Endodermal cell (in vitro differentiated cells): Measurements from ENCODE around the gene LRP3. TPM values are rescaled to one million over a fixed set of nuclear protein-coding genes. Genes with fewer than 3 reads are reported as not detected.
A peak's percentile ranks its signal among the peaks of the same experiment; 100 is the strongest.

Experiments used
- DNase-seq: peaks from one replicate; pipeline ENCODE4 v3.0.0-alpha.2; 2017
- H3K27ac ChIP-seq: 2 replicates; pipeline ENCODE4 v1.5.1; 2013; ENCODE audit warnings: mild to moderate bottlenecking, low read depth, low read length, moderate library complexity
- H3K27me3 ChIP-seq: 2 replicates; pipeline ENCODE4 v1.6.1; 2013; ENCODE audit warnings: mild to moderate bottlenecking, low read length, moderate library complexity; ENCODE audit not compliant: insufficient read depth, control insufficient read depth, poor library complexity, severe bottlenecking
- H3K36me3 ChIP-seq: 2 replicates; pipeline ENCODE4 v1.7.0; 2013; ENCODE audit warnings: mild to moderate bottlenecking, low read length, moderate library complexity; ENCODE audit not compliant: control insufficient read depth, insufficient read depth
- H3K4me1 ChIP-seq: one replicate; pipeline ENCODE4 v1.7.0; 2013; ENCODE audit warnings: low read length; ENCODE audit not compliant: control insufficient read depth, insufficient read depth
- H3K4me3 ChIP-seq: 2 replicates; pipeline ENCODE4 v1.5.1; 2013; ENCODE audit warnings: mild to moderate bottlenecking, low read length, moderate library complexity
- H3K9ac ChIP-seq: 2 replicates; pipeline ENCODE4 v1.6.1; 2013; ENCODE audit warnings: mild to moderate bottlenecking, low read length, moderate library complexity; ENCODE audit not compliant: poor library complexity, severe bottlenecking; ENCODE audit errors: extremely low read depth
- H3K9me3 ChIP-seq: 2 replicates; pipeline ENCODE4 v1.6.1; 2013; ENCODE audit warnings: mild to moderate bottlenecking, low read length, moderate library complexity; ENCODE audit not compliant: control insufficient read depth
- H3K27ac Mint-ChIP-seq: 2 replicates; pipeline ENCODE4 v1.8.0; 2020; ENCODE audit warnings: mixed read lengths
- H3K27me3 Mint-ChIP-seq: 2 replicates; pipeline ENCODE4 v1.8.0; 2021; ENCODE audit warnings: mild to moderate bottlenecking, mixed read lengths; ENCODE audit not compliant: insufficient read depth
- H3K36me3 Mint-ChIP-seq: 2 replicates; pipeline ENCODE4 v1.8.0; 2020; ENCODE audit warnings: low read depth, mixed read lengths
- H3K4me1 Mint-ChIP-seq: 2 replicates; pipeline ENCODE4 v1.8.0; 2020; ENCODE audit warnings: mixed read lengths
- H3K4me3 Mint-ChIP-seq: 2 replicates; pipeline ENCODE4 v1.8.0; 2020; ENCODE audit warnings: mild to moderate bottlenecking, moderate library complexity, mixed read lengths
- H3K9me3 Mint-ChIP-seq: 2 replicates; pipeline ENCODE4 v1.8.0; 2020; ENCODE audit warnings: mild to moderate bottlenecking, mixed read lengths
- WGBS, 2 experiments: methylation state at CpG; one replicate each; pipeline versions ENCODE4 v1.1.5 to v1.1.7; 2013; ENCODE audit warnings: missing lambda C conversion rate in 2 of 2, mixed read lengths in 1 of 2; ENCODE audit not compliant: insufficient coverage in 1 of 2, insufficient read length in 1 of 2; 5-methylcytosine and 5-hydroxymethylcytosine counted together
- total RNA-seq, 2 donors: library from RNA; stranded (reverse); fragmentation: NEBNext Ultra II Directional in 1 of 2; extraction: Animal tissue kit (Norgen Biotek cat#: 25700) in 1 of 2; gene quantifications; 2 replicates in 1 of 2; 3 replicates in 1 of 2; pipeline ENCODE4 v1.2.1, GENCODE V29; 2021
- TF ChIP-seq, protein P1 (sequence below): fragments of 200-600 bp; sonication (generic); conservative IDR thresholded peaks from 2 replicates; pipeline ENCODE4 v1.5.0; 2021; ENCODE audit warnings: antibody characterized with exemption, mild to moderate bottlenecking

Gene LRP3
- total RNA-seq, 2 donors from 2014 or later, result 21.2 to 34.4 TPM

DNA sequence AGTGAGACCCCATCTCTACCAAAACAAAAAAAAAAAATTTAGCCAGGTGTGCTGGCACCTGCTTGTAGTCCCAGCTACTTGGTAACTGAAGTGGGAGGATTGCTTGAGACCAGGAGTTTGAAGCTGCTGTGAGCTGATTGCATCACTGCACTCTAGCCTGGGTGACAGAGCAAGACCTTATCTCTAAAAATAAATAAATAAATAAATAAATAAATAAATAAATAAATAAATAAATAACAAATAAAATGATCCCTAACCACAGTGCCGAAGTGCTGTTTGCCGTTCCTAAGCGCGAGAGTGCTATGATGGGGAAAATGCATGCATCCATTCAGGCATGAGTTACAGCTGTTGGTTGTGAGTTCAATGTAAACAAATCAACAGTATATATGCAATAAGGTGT is 35.0 kb upstream of the LRP3 start:
- Histone ChIP-seq H3K9me3 (no peaks in the 10 kb centered on the region), H3K27ac (no peak overlapping the region), H3K27me3 (no peaks in the 10 kb centered on the region), H3K4me3 (no peak overlapping the region), H3K4me1 (no peaks in the 10 kb centered on the region), H3K9ac (no peak overlapping the region), H3K36me3 (no peaks in the 10 kb centered on the region)
- no peaks in the 10 kb centered on the region for H3K4me1 Mint-ChIP-seq
- H3K36me3 Mint-ChIP-seq, result peaks cover 2% of the 10 kb centered on the region
- no peaks in the 10 kb centered on the region for H3K27me3 Mint-ChIP-seq
- TF ChIP-seq, protein P1, sequence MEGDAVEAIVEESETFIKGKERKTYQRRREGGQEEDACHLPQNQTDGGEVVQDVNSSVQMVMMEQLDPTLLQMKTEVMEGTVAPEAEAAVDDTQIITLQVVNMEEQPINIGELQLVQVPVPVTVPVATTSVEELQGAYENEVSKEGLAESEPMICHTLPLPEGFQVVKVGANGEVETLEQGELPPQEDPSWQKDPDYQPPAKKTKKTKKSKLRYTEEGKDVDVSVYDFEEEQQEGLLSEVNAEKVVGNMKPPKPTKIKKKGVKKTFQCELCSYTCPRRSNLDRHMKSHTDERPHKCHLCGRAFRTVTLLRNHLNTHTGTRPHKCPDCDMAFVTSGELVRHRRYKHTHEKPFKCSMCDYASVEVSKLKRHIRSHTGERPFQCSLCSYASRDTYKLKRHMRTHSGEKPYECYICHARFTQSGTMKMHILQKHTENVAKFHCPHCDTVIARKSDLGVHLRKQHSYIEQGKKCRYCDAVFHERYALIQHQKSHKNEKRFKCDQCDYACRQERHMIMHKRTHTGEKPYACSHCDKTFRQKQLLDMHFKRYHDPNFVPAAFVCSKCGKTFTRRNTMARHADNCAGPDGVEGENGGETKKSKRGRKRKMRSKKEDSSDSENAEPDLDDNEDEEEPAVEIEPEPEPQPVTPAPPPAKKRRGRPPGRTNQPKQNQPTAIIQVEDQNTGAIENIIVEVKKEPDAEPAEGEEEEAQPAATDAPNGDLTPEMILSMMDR, result no peak
- no peak overlapping the region for H3K27ac Mint-ChIP-seq
- no peak overlapping the region for H3K4me3 Mint-ChIP-seq
- H3K9me3 Mint-ChIP-seq, result peaks cover 10% of the 10 kb centered on the region
- 100% methylated on average over 4 of the region's 4 CpGs; no CpG with 5 or more reads in 1 of the 2 experiments for WGBS, 2 experiments
- peak; percentile 5 for DNase-seq

DNA sequence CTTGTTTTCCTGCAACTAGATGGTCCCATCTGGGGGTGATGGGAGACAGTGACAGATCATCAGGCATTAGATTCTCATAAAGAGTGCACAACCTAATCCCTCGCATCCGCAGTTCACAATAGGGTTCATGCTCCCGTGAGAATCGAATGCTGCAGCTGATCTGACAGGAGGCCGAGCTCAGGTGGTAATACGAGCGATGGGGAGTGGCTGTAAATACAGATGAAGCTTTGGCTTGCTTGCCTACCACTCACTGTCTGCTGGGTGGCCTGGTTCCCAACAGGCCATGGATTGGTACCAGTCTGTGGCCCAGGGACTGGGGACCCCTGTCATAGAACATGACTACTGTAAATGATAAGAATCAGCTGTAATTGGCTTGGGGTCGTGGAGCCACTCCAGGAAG is 34.2 kb upstream of the LRP3 start:
- TF ChIP-seq, protein P1, result no peak
- H3K27me3 Mint-ChIP-seq, result no peaks in the 10 kb centered on the region
- Histone ChIP-seq H3K9ac (no peak overlapping the region), H3K4me3 (no peak overlapping the region), H3K27ac (no peak overlapping the region), H3K36me3 (no peaks in the 10 kb centered on the region), H3K27me3 (no peaks in the 10 kb centered on the region), H3K9me3 (no peaks in the 10 kb centered on the region), H3K4me1 (no peaks in the 10 kb centered on the region)
- peaks cover 14% of the 10 kb centered on the region for H3K9me3 Mint-ChIP-seq
- H3K27ac Mint-ChIP-seq, result no peak overlapping the region
- H3K4me3 Mint-ChIP-seq, result no peak overlapping the region
- WGBS, 2 experiments, result 90 to 97% methylated on average over 7 to 8 of the region's 8 CpGs
- H3K4me1 Mint-ChIP-seq, result no peaks in the 10 kb centered on the region
- peak; percentile 7 for DNase-seq
- H3K36me3 Mint-ChIP-seq, result peaks cover 3% of the 10 kb centered on the region

DNA sequence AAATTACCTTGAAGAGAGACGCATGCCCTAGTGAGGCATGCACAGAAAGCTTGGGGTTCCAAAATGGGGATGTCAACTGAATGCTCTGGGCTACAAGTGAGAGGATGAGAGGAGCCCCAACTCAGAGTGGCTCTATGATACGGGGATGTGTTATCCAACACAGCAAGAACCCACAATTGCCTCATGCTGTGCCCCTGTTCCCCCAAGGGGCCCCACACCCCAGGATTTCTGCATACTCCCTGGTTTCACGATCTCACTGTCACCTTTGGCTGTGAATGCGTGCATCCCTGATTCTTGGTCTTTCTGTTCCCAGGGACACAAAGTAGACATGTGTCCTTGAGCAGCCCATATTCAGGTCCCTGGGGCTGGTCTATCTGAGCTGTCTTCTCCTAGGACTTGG is 32.9 kb upstream of the LRP3 start:
- H3K4me3 Mint-ChIP-seq, result no peak overlapping the region
- no peaks in the 10 kb centered on the region for H3K27me3 ChIP-seq
- H3K27ac Mint-ChIP-seq, result no peak overlapping the region
- no peak overlapping the region for H3K27ac ChIP-seq
- no peak overlapping the region for H3K4me3 ChIP-seq
- no peaks in the 10 kb centered on the region for H3K9me3 ChIP-seq
- no peak overlapping the region for H3K9ac ChIP-seq
- peaks cover 3% of the 10 kb centered on the region for H3K36me3 Mint-ChIP-seq
- peaks cover 17% of the 10 kb centered on the region for H3K9me3 Mint-ChIP-seq
- no peaks in the 10 kb centered on the region for H3K4me1 Mint-ChIP-seq
- WGBS, 2 experiments, result 94 to 95% methylated on average over 3 to 4 of the region's 4 CpGs
- DNase-seq, result peak; percentile 18
- H3K36me3 ChIP-seq, result no peaks in the 10 kb centered on the region
- TF ChIP-seq, protein P1, result no peak
- H3K27me3 Mint-ChIP-seq, result no peaks in the 10 kb centered on the region
- H3K4me1 ChIP-seq, result no peaks in the 10 kb centered on the region
